ENCODE measurements around the gene GPC5. TPM values are rescaled to one million over a fixed set of nuclear protein-coding genes. Genes with fewer than 3 reads are reported as not detected.

The GPC5 gene
- total RNA-seq, 1 experiment from 2014 or later, result 0.21 TPM

DNA sequence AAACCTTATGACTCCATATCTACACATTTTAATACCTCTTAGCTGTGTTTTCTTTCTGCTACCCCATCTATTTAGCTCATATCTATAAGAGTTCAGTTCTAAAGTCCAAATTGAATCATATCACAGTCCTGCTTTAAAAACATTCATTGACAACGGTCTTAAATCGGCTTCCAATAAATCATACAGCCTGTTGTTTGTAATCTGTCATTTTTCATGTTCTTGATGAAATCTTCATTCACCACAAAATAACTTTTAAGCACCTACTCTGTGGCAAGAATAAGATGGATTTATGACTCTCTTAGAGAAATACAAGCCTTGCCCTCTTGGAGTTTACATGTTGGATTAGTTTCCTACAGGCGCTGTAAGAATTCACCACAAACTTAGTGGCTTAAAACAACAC is 1377.2 kb downstream of the GPC5 start:
- ChIA-PET CTCF (no interaction called here), POLR2A (ENCODE audit: low non-redundant PET) (no interaction called here)
- H3K4me3 ChIP-seq (ENCODE audit: low read depth, low read length, poor library complexity, severe bottlenecking), result no peak overlapping the region
- no peaks in the 10 kb centered on the region for H3K27me3 ChIP-seq (replicated peaks; ENCODE audit: insufficient read depth, low read depth, low read length, poor library complexity)
- H3K36me3 ChIP-seq (ENCODE audit: insufficient read depth, low read length, poor library complexity, severe bottlenecking), result no peaks in the 10 kb centered on the region
- no TSS peak for BruUV-seq (replicated peaks)
- H3K9me3 ChIP-seq (ENCODE audit: low read depth, low read length, poor library complexity, severe bottlenecking), result no peaks in the 10 kb centered on the region
- DNase-seq (ENCODE audit: low spot score), result no peak
- no peak overlapping the region for H3K27ac ChIP-seq (ENCODE audit: low read depth, low read length, poor library complexity, severe bottlenecking)
- TF ChIP-seq, protein P1, sequence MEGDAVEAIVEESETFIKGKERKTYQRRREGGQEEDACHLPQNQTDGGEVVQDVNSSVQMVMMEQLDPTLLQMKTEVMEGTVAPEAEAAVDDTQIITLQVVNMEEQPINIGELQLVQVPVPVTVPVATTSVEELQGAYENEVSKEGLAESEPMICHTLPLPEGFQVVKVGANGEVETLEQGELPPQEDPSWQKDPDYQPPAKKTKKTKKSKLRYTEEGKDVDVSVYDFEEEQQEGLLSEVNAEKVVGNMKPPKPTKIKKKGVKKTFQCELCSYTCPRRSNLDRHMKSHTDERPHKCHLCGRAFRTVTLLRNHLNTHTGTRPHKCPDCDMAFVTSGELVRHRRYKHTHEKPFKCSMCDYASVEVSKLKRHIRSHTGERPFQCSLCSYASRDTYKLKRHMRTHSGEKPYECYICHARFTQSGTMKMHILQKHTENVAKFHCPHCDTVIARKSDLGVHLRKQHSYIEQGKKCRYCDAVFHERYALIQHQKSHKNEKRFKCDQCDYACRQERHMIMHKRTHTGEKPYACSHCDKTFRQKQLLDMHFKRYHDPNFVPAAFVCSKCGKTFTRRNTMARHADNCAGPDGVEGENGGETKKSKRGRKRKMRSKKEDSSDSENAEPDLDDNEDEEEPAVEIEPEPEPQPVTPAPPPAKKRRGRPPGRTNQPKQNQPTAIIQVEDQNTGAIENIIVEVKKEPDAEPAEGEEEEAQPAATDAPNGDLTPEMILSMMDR (conservative IDR thresholded peaks at IDR 0.05; ENCODE audit: low read depth, low read length), result no peak
- no peak for TF ChIP-seq EZH2 (IDR thresholded peaks at IDR 0.05; ENCODE audit: borderline replicate concordance, low read depth, low read length, poor library complexity, severe bottlenecking)
- intact Hi-C loops (cut with micrococcal nuclease; ENCODE audit: unreplicated experiment), result no loop called here
- no peaks in the 10 kb centered on the region for H3K4me1 ChIP-seq (ENCODE audit: insufficient read depth, low read length, poor library complexity, severe bottlenecking)

DNA sequence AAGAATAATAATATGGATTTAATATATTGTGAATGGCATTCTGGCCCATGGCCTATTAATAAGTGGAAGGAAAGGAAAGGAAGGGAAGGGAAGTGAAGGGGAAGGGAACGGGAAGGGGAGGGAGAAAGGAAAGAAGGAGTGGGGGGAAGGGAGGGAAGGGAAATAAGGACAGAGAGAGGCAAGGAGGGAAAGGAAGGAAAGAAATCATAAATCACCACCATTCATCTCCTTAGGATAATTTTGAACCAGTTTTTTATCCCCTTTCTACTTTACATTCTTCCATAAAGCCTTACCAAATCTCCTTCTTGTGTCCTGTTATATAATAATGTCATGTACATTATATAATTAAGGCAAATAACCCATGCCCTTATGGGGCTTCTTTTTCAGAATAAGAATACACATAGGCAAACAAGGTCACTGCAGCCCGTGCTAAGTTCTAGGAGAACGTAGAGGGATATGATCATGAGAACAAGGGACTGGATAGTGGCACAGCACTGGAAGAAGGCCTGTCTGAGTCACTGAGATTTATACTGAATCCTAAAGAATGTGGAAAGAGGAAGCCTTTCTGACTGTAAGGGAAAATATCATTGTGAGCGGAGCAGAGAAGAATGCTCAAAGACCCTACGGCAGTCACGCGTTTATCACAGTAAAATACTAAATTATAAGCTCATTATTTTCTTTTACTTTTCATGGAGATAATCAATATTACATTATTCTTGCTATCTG is 1383.7 kb downstream of the GPC5 start:
- DNase-seq (ENCODE audit: low spot score), result no peak
- Histone ChIP-seq H3K27me3 (replicated peaks; ENCODE audit: insufficient read depth, low read depth, low read length, poor library complexity) (no peaks in the 10 kb centered on the region), H3K27ac (ENCODE audit: low read depth, low read length, poor library complexity, severe bottlenecking) (no peak overlapping the region), H3K4me3 (ENCODE audit: low read depth, low read length, poor library complexity, severe bottlenecking) (no peak overlapping the region), H3K9me3 (ENCODE audit: low read depth, low read length, poor library complexity, severe bottlenecking) (no peaks in the 10 kb centered on the region), H3K4me1 (ENCODE audit: insufficient read depth, low read length, poor library complexity, severe bottlenecking) (no peaks in the 10 kb centered on the region), H3K36me3 (ENCODE audit: insufficient read depth, low read length, poor library complexity, severe bottlenecking) (no peaks in the 10 kb centered on the region)
- intact Hi-C loops (cut with micrococcal nuclease; ENCODE audit: unreplicated experiment), result no loop called here
- BruUV-seq (replicated peaks), result no TSS peak
- TF ChIP-seq, protein P1 (conservative IDR thresholded peaks at IDR 0.05; ENCODE audit: low read depth, low read length), result no peak
- no peak for TF ChIP-seq EZH2 (IDR thresholded peaks at IDR 0.05; ENCODE audit: borderline replicate concordance, low read depth, low read length, poor library complexity, severe bottlenecking)
- ChIA-PET POLR2A (ENCODE audit: low non-redundant PET) (no interaction called here), CTCF (no interaction called here)

DNA sequence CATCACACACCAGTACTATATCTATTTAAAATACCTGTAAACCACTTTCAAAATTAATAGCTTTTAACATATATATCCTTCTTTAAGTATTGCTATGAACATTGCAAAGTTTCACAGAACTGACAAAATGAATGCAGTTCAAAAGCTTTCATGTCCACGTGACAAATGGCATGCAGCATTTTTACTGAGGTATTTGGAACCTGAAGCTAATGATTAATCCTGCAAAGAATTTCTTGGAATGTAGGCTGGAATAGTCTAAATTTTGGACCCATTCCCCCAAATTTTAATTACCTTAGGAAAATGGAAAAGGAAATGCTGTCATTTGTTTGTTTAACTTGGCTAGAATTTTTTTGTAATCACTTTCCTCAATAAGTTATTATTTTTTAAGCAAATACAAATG is 1404.4 kb downstream of the GPC5 start:
- intact Hi-C loops (cut with micrococcal nuclease; ENCODE audit: unreplicated experiment), result no loop called here
- no peak for DNase-seq (ENCODE audit: low spot score)
- no peak overlapping the region for H3K4me3 ChIP-seq (ENCODE audit: low read depth, low read length, poor library complexity, severe bottlenecking)
- POLR2A ChIA-PET (ENCODE audit: low non-redundant PET), result no interaction called here
- no peaks in the 10 kb centered on the region for H3K27me3 ChIP-seq (replicated peaks; ENCODE audit: insufficient read depth, low read depth, low read length, poor library complexity)
- no peaks in the 10 kb centered on the region for H3K9me3 ChIP-seq (ENCODE audit: low read depth, low read length, poor library complexity, severe bottlenecking)
- no peaks in the 10 kb centered on the region for H3K4me1 ChIP-seq (ENCODE audit: insufficient read depth, low read length, poor library complexity, severe bottlenecking)
- H3K36me3 ChIP-seq (ENCODE audit: insufficient read depth, low read length, poor library complexity, severe bottlenecking), result no peaks in the 10 kb centered on the region
- TF ChIP-seq, protein P1 (conservative IDR thresholded peaks at IDR 0.05; ENCODE audit: low read depth, low read length), result no peak
- no peak for TF ChIP-seq EZH2 (IDR thresholded peaks at IDR 0.05; ENCODE audit: borderline replicate concordance, low read depth, low read length, poor library complexity, severe bottlenecking)
- no TSS peak for BruUV-seq (replicated peaks)
- CTCF ChIA-PET, result no interaction called here
- H3K27ac ChIP-seq (ENCODE audit: low read depth, low read length, poor library complexity, severe bottlenecking), result no peak overlapping the region

All from A673 (cell line).